Inferior parietal cortex (tissue), 1 donor: Measurements from ENCODE around the gene GOLGA6L26.
"Not testable (repeated sequence)": the region's sequence is repeated elsewhere in the genome, so short reads cannot be mapped to it uniquely, and the experiment has no call there.

ENCODE experiments used
- DNase-seq: peaks from one replicate; pipeline ENCODE4 v3.0.0-alpha.2; 2016; ENCODE audit errors: extremely low spot score

Gene GOLGA6L26

DNA sequence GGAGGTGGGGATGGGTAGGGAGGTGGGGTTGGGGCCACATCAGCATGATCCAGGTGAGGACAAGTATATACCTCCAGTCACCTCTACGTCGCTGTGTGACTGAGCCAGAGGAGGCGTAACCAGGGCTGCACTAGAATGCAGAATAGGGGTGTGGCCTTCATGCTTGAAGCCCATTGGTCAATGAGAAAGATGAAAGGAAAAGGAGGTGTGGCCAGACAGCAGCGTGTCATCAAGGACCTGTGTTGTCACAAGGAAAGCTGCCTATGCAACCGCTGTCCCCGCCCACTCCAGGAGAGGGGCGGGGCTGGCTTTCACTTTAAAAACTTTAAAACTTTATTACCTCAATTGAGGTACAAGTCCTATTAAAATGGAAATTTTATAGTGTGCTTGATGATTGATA lies at the start of gene GOLGA6L26:
Gene GOLGA6L26, minus strand, starts transcription at position 101 of the 400 bp plus-strand sequence. Its CDS starts 61 bp downstream, at position 40.
- not testable (repeated sequence) for DNase-seq

DNA sequence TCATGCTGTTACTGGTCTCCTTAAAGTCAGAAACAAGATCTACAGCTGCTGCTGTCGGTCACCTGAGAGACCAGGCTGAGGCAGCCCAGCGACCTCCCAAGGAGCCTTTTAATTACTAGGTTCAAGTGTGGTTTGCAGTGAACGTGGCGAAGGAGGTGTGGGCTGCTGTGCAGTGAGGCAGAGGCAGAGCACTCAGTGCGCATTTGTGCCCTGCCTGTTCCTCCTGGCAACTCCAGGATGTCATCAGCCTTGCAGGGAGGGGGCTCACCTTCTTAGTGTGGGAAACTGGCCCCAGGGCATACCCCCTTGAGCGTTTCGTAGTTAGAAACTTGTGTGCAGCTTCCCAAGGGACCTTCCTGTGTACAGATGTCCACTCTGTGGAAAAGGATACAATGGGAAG lies 47.2 kb upstream of the GOLGA6L26 start:
- not testable (repeated sequence) for DNase-seq

GRCh38 chr15:23380700-23381099 lies 46.7 kb upstream of the GOLGA6L26 start:
- DNase-seq, result not testable (repeated sequence)

DNA sequence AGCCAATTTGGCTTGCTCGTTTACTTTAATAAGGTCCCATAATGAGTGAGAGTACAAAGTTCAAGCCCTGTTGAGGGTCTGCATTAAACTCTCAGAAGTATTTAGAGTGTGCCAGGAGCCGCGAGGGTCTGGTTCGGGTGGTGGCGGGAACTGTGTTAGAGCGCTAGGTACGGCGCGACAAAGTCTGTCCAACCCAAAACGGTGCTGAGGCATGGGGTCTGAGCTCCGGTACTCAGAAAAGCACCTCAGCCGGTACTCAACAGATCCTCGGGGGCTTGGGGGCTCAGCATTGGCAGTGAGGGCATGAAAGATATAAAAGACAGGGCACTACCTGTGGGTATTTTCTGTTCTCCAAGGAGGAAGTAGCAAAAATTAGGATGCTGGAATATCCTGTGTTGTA lies 45.0 kb upstream of the GOLGA6L26 start:
- not testable (repeated sequence) for DNase-seq

- DNase-seq, result not testable (repeated sequence)
These were observed 40.2 kb upstream of the GOLGA6L26 start for GRCh38 chr15:23374226-23374625.

- not testable (repeated sequence) for DNase-seq
These were observed 39.0 kb upstream of the GOLGA6L26 start for GRCh38 chr15:23372891-23373600.

DNA sequence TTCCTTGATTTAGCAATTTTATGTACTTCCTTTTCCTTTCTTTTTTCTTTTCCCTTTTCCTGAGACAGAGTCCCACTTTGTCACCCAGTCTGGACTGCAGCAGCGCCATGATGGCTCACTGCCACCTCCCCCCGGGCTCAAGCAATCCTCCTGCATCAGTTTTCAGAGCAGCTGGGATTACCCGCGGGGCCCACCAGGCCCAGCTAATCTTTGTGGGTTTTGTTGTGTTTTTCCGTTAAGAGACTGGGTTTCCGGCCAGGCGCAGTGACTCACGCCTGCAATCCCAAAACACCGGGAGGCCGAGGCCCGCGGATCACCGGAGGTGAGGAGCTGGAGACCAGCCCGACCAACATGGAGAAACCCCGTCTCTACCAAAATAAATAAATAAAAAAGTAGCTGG lies 38.3 kb upstream of the GOLGA6L26 start:
- no peak for DNase-seq

- not testable (repeated sequence) for DNase-seq
These were observed 37.9 kb upstream of the GOLGA6L26 start for GRCh38 chr15:23371868-23372267.

DNA sequence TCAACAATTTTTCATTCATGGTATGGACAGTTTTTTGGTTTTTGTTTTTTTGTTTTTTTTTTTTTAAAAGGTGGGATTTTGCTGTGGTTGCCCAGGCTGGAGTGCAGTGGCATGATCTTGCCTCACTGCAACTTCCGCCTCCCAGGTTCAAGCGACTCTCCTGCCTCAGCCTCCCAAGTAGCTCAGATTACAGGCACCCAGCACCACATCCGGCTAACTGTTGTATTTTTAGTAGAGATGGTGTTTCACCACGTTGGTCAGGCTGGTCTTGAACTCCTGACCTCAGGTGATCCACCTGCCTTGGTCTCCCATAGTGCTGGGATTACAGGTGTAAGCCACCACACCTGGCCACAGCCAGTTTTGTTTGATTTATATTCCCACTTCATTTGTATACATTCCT lies 37.1 kb upstream of the GOLGA6L26 start:
- not testable (repeated sequence) for DNase-seq

GRCh38 chr15:23370578-23370977 lies 36.6 kb upstream of the GOLGA6L26 start:
- no peak for DNase-seq

GRCh38 chr15:23364261-23364660 lies 30.3 kb upstream of the GOLGA6L26 start:
- not testable (repeated sequence) for DNase-seq

DNA sequence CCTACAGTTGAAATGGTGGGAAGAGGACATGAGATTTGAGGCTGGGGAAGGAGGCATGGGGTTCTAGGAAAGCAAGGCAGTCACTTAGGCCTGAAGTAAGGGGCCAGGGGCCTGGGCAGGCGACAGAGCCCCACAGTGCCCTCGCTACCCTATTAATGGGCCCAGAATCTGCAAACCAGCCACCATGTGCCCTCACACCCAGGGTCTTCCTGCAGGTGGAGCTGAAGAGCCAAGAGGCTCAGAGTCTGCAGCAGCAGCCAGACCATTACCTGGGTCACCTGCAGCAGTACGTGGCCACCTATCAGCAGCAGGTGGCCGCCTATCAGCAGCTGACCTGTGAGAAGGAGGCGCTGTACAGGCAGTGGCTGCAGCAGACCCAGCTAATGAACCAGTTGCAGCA lies 28.6 kb upstream of the GOLGA6L26 start:
- DNase-seq, result not testable (repeated sequence)

- not testable (repeated sequence) for DNase-seq
These were observed 20.5 kb upstream of the GOLGA6L26 start, which contains the start of gene GOLGA8S for GRCh38 chr15:23354448-23354847. Gene GOLGA8S, plus strand, starts transcription at chr15:23354748. Its CDS starts 62 bp downstream, at chr15:23354810.

DNA sequence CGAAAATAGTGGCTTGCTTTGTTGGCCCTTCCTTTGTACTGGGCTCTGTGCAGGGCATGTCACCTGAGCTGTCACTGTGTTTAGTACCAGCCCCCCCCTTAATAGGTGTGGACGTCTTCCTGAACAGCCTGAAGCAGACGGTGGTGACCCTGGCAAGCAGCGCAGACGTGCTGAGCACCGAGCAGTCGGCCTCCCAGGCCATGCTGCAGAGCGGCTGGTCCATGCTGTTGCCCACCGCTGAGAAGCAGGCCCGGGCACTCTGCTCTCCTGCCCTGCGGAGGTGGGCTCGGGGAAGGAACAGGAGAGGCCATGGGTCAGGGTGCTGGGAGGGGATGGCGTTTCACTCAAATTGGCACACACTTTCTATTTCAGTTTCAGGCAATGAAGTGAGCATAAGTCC lies 22.8 kb downstream of the GOLGA6L26 start:
- not testable (repeated sequence) for DNase-seq

- not testable (repeated sequence) for DNase-seq
These were observed 28.1 kb downstream of the GOLGA6L26 start for GRCh38 chr15:23305921-23306320.

DNA sequence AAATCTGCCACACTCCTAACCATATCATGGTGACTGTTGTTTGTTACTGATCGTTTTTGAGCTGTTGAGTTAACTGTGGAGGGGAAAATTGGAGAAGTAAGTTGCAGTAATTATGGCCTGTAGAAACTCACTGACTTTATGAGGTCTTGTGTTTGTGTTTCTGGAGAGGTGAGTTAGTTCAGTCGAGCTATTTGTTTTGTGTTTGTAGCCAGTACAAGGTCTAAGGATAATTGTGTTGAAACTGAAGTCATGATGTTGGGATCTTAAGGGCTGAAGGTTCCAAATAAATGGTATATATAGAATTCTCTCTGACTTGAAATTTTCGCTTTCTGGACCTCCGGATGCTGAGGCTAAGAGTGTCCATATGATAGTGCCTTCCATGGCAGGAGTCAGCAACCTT lies 29.2 kb downstream of the GOLGA6L26 start:
- not testable (repeated sequence) for DNase-seq

GRCh38 chr15:23304267-23304666 lies 29.7 kb downstream of the GOLGA6L26 start:
- DNase-seq, result not testable (repeated sequence)

- not testable (repeated sequence) for DNase-seq
These were observed 30.3 kb downstream of the GOLGA6L26 start for GRCh38 chr15:23303654-23304053.

DNA sequence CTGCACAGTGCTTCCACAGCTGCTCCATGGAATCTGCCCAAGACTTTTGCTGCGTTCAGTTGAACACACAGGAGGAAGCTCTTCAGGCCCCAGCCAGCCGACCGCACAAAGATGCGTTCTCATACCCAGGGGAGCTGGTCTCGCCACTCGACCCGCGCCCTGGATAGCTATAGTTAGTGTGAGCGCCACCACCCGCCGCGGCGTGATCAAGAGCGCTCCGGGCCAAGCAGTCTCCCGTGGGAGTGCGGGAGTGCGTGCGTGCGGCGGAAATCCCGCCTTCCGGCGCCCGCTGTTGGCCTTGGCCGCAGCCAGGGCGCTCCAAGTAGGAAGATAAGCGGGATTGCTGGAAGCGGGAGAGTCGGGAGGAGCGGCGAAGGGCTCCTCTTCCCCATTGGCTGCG lies 30.8 kb downstream of the GOLGA6L26 start:
- DNase-seq, result not testable (repeated sequence)
